IPS-NIHi11 (cell line): Measurements from ENCODE around the gene DNAH6.

Experiments used
- DNase-seq: peaks from one replicate; pipeline ENCODE4 v3.0.0; 2012; ENCODE audit warnings: mixed read lengths, low spot score

Gene DNAH6

DNA sequence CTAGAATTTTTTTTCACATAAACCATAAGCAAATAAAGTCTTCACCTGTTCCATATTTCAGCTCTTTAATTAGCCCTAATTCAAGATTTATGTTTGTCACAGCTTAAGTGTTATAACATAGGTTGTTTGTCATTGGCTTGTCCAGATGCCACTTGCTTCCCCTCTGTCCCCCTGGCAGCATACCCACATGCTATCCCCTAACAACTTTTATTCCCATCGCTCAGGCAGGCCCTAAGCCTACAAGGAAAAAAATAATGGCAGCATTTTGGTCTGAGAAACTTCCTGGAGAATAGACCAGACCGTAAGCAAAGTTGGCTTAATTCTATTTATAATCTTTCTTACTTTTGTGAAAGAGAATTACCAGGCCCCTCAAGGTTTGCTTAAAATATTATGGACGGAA is 173.9 kb downstream of the DNAH6 start:
- DNase-seq, result no peak

DNA sequence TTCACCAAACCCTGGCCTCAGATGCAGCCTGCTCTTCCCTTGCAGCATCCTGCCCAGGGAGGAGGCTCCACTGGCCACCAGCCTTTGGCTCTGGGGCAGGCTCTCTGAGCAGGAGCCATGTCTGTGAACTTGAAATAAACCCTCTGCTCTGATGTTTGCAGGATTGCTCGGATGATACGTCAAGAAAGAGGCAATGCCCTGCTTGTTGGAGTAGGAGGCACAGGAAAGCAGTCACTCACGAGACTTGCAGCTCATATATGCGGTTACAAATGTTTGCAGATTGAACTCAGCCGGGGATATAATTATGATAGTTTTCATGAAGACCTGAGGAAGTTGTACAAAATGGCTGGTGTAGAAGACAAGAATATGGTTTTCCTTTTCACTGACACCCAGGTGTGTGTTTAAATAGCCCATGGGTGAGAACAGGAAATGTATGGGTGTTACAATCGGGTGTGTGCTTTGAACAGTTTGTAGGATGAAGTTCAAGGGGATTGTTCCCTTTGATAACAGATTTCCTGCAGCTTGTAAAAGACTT is 177.9 kb downstream of the DNAH6 start:
- DNase-seq, result no peak

DNA sequence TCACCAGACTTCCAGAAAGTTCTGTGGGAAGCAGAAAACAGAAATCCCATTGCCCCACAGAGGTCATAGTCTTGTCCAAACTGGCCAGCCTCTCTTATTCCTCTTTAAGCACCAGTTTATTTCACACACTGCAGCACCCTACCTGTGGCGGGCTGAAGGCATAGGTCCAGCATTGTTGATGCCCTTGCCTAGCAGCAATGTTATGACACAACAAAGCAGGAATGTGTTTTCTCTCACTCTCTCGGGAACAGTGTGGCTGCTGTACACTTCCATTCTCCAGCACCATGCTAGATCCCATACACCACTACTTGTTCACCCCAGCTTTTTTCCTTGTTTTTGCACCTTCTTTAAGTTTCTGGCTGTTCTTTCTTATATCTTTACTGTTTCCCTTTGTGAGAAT is 181.6 kb downstream of the DNAH6 start:
- no peak for DNase-seq

DNA sequence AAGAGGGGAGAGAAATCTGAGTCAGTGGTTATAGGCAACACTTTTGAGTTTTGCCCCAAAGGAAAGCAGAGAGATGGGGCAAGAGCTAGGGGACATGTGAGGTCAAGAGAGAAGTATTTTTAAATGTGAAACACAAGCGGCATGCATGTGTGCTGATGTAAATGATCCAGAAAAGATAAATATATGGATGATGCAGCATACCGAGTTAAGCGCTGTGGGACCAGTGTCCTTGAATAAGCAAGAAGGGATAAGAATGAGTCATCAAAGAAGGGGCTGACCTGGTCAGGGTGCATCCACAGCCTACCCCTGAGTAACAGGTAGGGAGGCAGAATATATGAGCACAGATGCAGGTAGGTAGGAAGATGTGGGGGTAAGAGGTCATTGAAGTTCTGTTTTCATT is 183.7 kb downstream of the DNAH6 start:
- no peak for DNase-seq

DNA sequence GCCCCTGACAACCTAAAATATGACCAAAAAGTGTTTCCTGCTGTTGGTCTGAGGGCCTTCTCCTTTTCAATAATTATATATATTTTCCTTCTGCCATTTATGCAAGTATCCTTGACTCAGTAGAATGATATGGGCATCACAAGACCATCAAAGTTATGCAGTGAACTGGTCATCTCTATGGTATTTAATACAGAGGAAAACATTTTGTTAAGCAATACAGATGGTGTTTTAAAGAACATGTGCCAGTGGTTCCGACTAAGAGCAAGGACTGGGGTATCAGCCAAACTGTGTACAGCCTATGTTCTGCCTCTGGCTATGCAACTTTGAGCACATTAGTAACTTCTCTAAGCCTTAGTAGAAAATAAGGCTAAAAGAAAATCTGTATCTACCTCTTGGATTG is 185.6 kb downstream of the DNAH6 start:
- no peak for DNase-seq

DNA sequence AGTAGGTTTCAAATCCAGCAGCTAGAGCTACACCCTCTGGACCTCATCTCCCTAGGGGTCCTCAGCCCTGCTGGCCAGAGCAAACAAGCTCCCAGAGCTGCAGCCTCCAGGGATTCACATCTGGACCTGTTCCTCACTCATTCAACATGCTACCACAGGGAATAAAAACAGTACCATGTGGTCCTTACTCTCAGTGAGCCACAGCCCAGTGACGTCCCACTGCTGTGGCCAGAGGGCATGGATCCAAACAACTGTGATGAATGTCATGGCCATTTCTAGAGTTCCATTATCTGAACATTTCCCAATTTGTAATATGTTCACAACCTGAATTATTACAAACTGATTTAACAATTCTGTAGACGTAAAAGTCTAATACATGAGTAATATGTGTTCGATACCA is 186.6 kb downstream of the DNAH6 start:
- DNase-seq, result no peak

DNA sequence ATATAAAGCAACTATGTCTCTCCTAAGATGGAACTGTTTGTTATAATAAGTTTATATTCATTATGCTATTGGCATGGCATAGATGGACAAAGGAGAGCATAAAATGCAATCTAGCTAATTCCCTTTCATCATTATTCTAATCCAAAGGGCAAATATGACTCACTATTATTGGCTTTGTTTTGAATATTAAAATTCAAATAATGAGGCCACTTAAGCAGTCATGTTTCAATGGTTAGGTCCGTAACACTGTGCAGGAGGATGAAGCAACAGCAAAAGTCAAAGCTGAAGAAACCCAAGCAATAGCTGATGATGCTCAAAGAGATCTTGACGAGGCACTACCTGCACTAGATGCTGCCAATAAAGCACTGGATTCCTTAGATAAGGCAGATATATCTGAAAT is 187.5 kb downstream of the DNAH6 start:
- DNase-seq, result no peak

DNA sequence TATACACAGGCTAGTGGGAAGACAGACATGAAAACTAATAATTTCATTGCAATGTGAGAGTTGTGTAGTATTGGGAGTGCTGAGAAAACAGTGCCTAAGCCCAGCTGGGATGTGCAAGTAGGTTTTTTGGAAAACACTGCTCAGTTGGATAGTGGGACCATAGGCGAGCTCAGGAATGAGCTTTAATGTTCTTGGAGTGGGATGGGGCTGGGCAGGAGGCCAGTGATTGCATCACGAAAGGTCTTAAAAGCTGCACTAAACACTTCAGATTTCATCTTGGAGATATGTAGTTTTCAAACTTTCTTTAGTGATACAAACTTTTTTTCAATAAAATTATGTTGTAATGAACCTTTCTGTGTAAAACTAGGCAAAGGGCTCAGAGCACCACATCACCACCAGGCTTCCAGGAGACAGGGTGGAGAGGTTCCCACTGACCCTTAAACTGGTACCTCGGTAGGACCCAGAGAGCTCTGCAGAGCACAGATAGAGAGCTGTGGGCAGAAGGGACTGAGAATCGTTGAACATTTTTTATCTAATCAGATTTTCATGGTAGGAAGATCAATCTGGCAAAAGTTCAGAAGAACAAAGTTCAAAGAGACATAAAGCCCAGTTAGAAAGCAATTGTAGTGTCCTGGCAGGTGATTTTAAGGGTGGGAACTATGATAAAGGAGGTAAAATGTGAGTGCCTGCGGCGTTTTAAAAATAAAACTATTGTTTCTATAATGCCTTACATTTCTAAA is 188.4 kb downstream of the DNAH6 start:
- DNase-seq, result no peak

DNA sequence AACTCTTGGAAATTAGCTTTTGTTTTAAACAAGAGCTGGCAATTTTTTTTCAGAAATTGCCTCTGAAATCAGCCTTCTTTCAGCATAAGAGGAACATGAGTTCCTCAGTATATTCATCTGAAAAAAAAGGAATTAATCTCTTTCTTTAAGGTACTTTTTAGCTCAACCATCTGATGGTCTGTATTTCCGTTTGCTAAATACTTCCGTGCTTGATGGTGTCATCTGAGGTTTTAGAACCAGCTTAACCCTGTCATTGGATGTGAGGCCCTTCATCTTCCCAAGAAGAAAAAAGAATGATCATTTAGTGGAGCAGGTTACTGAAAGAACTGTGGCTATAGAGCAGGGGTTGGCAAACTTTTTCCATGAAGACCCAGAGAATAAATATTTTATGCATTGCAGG is 189.6 kb downstream of the DNAH6 start:
- no peak for DNase-seq

DNA sequence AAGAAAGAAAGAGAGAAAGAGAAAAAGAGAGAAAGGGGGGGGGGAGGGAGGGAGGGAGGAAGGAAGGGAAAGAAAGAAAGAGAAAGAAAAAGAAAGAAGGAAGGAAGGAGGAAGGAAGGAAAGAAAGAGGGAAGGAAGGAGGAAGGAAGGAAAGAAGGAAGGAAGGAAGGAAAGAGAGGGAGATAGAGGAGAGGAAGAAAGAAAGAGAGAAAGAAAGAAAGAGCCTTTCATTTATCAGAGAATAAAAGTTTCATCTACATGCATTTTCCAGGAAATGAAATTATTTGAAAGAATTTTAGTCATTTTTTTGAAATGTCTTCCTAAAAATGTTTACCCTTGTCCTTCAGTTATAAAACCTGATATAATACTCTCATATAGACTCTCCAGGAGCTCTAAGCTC is 192.1 kb downstream of the DNAH6 start:
- no peak for DNase-seq

DNA sequence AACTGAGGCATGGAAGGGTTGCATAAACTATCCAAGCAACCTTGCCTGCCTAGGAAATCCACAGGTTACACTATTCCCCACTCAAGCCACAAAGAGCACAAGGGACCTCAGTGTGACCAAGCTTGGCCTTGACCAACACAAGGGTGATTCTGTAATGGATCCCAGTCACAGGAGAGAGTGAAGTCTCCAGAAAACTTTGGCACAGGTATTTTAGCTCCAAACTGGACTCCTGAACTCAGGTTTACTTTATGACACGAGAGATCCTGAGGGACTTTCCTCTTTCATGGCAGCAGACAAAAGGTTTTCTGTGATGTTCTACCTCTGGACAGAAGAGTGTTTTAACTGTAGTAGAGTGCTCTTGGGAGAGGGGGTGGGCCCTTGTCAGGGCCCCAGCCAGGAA is 195.4 kb downstream of the DNAH6 start:
- DNase-seq, result no peak

DNA sequence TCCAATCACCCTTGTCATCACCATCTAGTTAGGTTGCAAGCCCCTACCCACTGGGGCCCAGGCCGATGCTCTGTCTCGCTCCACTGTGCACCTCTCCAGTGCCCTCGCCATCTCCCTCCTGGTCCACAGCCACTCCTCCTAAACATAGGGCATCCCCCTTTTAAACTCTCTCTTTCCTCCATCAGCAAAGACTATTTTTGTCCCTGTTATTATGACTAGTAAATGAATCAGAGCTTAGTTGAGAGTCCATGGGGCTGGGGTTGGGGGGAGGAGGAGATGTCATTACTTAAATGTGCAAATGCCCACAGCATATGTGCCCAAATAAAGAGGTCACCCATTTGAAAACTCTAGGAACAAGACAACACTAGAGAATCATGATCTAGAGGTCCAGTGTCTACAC is 197.1 kb downstream of the DNAH6 start:
- no peak for DNase-seq

DNA sequence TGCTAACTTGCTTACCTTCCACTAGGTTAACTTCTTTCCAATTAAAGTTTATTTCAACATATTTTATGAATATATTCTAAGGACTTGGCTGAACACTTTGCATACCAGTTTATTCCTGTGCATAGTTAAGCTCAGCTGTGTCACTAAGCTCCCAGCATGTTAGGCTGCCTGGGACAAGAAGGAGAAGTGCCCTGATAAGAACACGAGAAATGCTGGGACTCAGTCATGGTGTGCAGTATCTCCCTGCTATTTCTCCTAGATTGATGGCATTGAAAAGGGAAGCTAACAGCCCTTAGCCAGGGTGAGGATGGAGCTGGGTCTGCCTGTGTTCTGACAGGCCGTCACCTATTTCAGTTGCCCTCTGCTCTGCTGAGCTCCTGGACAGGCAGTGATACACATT is 200.3 kb downstream of the DNAH6 start:
- no peak for DNase-seq

DNA sequence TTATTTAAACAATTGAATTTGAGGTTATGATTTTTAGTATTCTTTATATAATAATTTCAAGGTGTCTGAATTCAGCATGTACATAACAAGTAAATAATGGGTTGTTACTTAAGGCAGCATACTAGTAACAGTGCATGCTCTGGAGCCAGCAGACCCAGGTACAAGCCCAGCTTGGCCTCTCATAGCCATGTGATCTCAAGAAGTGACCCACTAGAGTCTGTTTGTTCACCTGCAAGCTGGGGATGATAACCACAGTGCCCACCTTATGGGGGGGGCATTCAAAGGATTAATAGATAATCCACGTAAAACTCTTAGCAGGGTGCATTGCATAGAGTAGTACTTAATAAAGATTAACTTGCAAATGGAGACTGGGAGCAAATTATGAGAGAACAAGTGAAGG is 201.0 kb downstream of the DNAH6 start:
- DNase-seq, result no peak

DNA sequence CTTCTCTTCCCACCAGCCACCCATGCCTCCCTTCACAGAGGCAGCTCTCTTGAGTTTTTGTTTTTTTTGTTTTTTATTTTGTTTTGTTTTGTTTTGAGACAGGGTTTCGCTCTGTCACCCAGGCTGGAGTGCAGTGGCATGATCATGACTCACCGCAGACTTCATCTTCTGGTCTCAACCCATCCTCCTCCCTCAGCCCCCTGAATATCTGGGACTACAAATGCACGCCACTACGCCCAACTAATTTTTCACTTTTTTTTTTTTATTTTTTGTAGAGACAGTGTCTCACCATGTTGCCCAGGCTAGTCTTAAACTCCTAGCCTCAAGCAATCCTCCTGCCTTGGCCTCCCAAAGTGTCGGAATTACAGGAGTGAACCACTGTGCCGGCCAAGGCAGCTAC is 203.1 kb downstream of the DNAH6 start:
- DNase-seq, result no peak

DNA sequence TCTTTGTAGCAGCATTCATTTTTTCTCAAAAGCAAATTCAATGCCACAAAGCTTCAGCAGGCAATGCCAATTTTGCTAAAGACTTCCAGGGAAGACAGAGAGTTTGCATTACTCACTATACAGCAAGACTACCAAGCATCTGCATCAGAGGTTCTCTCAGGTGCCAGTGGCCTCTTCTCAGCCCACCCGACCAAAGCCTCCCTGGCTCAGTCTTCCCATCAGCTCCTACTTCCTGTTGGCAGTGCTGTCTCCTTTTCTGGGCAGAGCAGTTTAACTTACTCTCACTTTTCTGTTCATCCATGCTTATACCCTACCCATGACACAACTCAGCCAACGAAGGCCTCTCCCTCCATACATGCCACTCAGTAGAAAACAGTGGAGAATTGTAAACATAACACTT is 207.5 kb downstream of the DNAH6 start:
- no peak for DNase-seq

DNA sequence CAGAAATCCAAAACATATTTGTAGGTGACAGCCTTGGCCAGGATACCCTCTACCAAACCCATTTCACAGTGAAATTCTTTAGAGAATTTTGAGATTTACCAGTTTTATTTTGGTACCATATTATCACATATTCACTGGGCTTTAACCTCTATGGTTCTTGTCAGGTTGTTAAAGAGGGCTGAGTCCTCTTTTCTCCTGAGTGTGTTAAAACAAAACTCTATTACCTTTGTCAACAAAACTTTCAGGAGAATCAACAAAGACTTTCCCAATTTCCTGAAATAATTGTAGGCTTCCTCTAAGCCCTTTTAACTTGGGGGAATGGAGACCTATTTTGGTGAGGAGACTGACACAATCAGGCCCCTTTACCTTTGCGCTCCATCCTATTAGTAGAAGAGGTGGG is 209.4 kb downstream of the DNAH6 start:
- DNase-seq, result no peak

DNA sequence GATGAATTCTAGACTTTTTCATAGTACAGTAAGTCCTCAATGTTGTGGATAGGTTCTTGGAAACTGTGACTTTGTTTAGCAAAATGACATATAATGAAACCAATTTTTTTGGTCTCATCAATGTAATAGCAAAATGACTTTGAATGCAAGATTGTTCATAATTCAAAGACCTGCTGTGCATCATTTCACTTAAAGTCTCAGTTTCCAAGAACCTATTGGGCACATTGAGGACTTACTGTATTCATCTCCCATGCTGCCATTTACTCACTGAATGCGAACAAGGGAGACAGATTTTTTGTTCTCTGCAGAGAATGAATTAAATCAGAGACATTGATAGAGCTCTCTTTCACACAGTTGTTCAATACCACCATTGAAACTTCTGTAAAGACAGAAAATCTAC is 211.0 kb downstream of the DNAH6 start:
- DNase-seq, result no peak

DNA sequence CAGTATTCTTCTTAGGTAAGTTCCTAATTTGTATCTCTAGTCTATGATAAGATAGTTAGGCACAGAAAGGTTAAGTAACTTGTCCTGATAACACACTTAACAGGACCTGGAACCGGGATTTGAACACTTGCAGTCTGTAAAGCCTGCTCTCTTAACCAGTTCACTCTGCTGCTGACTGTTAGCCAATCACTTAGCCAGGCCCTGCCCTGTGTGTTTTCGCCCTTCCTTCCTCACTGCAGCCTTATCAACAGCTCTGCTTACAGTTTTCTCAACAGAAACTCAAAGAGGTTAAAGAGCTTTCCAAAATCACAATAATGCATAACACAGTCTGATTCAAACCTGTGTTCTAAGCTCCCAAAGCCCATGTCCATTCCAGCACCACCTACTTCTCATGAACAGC is 212.9 kb downstream of the DNAH6 start:
- no peak for DNase-seq

DNA sequence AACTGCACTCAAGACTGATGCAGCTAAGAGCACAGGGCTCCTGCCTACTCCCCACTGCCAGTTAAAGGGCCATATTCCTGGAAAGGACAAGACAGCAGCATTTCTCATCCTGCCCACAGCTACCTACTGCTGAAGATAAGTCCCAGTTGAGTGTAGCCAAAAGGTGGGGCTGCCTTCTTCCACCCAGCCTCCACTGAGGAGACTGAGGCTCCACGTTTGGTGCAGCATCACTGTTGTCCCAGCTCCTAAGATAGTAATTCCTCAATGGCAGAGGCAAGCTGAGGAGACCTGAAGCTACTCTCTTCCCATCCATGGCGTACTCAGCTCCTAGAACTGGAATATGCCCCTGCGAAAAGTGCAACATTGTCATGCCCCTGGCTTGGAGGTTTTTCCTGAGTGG is 214.9 kb downstream of the DNAH6 start:
- DNase-seq, result no peak

DNA sequence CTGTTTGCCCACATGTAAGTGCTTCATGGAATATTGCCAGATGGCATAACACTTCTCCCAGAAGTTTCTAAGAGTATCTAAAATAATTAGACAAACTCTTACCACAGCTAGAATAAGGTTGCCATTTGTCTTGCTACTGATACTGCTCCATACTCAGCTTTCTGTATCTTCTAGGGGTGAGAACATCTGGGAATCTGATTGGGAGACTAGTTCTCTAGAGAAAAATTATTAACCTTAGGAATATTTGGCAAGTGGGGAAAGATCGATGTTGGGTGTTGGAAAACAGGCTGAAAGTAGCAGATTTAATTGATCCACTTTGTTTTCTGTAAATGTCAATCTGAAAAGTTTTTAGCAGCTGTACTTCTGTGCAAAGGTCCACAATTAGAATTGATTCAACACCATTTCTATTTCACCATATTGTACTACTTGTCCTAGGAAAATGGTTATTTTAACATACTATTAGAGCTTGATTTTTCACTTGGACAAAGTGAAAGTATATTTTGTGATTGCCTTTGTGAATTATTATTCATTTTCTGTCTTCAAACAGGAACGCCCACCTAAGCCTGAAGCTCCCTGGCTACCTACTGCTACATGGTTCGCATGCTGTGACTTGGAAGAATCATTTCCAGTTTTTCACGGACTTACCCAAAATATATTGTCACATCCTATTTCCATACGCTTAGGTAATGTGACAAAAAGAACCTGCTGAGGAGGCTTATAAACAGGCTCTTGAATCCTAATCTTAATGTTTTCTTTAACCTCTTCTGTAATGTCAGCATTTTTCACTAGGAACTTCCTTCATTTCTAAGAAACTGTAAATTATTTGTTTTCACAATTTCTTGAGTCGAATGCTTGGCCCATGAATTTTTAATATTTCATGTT is 216.8 kb downstream of the DNAH6 start:
- no peak for DNase-seq

DNA sequence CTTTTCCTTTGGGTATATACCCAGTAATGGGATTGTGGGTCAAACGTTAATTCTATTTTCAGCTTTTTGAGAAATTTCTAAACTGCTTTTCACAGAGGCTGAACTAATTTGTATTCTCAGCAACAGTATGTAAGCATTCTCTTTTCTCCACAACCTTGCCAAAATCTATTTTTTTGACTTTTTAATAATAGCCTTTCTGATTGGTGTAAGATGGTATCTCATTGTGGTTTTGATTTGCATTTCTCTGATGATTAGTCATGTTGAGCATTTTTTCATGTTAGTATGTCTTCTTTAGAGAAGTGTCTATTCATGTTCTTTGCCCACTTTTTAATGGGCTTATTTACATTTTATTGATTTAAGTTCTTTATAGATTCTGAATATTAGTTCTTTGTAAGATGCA is 219.1 kb downstream of the DNAH6 start:
- DNase-seq, result no peak

DNA sequence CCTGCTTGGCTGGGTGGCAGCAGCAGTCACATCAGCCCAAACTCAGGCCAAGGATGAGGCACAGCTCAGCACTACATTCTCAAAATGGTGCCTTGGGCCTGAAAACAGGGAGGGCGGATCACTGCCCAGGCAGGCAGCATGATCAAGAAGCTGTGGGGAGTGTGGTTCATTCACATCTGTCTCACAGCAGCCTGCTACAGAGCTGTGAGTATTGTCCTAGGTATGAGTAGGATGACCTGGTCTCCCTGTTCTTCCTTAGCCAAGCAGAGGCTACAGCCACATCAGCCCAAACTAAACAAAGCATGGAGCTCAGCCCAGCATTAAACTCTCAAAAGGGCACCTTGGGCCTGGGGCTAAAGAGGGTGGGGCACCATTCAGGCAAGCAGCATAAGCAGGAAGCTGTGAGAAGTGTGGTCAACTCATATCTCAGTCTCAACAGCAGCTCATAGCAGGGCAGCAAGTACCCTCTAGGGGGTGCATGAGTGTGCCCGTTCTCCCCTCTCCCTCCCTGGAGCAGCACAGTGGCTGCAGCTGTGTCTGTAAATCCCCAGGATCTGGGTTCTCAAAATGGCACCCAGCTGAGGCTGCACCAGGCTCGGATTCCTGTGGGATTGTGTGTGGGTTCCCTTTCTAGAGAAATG is 225.0 kb downstream of the DNAH6 start:
- DNase-seq, result peak; percentile 58
